GM18907 (cell line): Measurements from ENCODE around the gene SFRP5.

Source experiments
- ATAC-seq: cut with Tn5 transposase; IDR thresholded peaks from one replicate; pipeline ENCODE4 v1.9.1; 2021; ENCODE audit warnings: mild to moderate bottlenecking, moderate library complexity; ENCODE audit not compliant: unreplicated experiment

Gene SFRP5

DNA sequence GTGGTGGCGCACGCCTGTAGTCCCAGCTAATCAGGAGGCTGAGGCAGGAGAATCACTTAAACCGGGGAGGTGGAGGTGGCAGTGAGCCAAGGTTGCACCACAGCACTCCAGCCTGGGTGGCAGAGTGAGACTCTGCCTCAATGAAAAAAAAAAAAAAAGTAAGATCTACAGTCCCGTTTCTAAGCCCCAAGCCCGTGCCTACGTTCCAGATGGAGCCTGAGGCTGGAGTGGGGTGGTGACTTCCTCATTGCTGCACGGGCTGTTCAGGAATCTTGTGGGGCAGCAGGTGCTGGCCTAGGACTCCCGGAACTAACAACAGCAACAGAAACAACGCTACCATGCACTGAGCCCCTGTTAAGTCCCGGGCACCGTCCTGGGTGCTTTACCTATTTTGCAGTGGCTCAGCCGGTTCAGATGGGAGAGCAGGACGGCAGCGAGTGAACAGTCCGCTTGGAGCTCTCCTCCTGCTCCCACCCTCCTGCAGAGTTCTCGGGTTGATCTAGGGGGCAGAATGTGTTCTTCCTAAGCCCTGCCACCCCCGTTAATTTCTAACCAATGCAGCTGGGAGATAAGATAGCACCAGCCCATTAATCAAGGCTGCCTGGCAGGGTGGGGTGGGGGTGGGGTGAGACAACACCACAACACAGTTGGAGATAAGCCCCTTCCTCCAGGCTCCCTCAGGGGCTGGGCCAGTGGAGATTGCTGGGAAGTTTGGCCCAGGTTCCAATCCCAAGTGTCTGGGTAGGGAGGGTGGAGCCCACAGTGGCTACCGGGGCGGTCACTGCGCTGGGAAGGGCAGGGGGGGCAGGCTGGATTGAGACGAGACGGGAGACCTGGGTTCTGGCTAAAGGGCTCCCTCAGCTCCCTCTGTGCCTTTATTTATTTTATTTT lies 17.0 kb upstream of the SFRP5 start:
- ATAC-seq = no peak

DNA sequence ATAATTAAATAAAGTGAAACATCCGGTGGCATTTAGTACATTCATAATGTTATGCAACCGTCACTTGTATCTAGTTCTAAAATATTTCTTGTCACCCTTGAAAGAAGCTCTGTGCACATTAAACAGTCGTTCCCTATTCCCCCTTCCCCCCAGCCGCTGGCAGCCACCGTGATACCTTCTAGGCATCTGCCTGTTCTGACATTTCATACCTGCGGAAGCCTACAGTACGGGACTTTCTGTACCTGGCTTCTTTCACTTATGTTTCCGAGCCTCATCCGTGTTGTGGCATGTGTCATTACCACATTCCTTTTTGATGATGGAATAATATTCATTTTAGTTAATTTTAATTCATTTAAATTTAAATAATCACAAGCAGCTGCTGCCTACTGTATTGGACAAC lies 13.9 kb upstream of the SFRP5 start:
- no peak for ATAC-seq

DNA sequence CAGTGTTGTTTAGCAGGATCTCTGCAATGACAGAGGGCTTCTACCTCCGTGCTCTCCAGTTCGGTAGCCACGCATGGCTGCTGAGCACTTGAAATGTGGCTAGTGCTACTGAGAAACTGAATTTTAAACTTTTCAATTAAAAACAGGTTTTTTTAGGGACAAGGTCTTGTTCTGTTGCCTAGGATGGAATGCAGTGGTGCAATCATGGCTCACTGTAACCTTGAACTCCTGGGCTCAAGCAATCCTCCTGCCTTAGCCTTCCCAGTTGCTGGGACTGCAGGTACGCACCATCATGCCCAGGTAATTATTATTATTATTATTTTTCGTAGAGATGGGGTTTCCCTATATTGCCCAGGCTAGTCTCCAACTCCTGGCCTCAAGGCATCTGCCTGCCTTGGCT lies 13.4 kb upstream of the SFRP5 start:
- no peak for ATAC-seq

- no peak for ATAC-seq
These were observed 12.5 kb upstream of the SFRP5 start for GRCh38 chr10:97784200-97784810.

DNA sequence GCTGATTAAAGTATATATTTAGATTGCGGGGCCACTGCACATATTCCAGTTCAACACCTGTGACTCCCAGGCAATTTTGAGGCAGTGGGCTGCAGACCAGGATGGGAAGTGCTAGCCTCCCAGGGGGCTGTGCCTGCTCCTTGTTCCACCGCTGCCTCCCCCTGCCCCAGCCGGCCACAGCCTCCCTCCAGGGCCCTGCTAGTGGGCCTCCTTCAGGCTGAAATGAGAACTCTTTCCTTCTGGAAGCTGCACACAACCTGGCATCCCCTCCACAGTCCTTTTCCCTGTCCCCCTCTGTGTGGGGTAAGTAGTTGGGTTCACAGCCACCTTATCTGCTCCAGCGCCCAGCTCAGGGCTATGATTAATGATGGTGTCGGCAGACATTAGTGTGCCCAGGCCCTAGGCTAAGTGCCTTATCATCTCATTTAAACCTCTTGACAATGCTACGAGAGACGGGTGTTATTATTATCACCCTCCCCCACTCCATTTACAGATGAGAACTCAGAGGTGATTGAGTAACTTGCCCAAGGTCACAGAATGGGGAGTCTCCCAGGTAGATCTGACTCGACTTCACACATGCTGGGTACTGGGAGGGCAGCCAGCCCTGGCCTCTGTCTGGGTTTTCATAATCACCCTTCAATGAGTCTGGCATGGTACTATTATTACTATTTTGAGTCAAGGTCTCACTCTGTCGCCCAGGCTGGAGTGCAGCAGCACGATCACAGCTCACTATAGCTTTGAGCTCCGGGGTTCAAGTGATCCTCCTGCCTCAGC lies 10.8 kb upstream of the SFRP5 start:
- ATAC-seq = no peak

GRCh38 chr10:97781618-97782331 lies 10.0 kb upstream of the SFRP5 start:
- no peak for ATAC-seq

DNA sequence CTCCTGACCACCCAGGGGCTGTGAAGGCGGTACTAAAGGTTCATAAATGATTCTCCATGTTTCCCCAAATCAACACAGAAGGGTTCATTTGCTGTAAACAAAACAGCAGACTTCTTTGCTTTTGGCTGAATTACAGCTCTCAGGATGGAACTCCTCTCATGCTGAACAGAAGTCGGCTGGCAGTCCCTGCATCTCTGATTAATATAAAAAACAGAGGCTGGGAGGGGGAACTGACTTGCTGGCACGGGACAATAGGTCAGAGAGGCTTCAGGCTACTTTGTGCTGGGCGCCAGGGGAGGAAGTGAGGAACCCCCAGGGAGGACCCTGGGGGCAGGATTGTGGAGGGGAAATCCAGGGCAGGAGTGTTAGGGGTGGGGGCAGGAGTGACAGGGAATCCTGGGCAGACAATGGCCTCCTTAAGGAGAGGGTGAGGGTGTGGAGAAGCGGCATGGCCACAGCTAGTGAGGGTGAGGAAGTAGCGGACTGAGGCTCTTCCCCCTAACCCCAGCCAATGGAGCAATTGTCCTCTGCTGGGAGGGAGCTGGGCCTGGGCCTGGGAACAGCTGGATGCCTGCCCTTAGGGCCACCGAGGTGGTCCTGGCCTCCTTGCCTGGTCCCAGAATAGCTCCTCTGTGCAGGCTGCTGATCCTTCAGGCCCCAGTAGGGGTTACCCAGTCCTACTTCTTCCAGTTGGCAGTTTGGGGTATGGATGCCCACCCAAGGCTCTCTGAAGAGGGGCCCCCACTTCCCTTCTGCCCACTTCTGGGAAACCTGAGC lies 9.2 kb upstream of the SFRP5 start:
- ATAC-seq = no peak

GRCh38 chr10:97779975-97780374 lies 8.2 kb upstream of the SFRP5 start:
- ATAC-seq = no peak

- no peak for ATAC-seq
These were observed 7.7 kb upstream of the SFRP5 start for GRCh38 chr10:97779492-97779891.

DNA sequence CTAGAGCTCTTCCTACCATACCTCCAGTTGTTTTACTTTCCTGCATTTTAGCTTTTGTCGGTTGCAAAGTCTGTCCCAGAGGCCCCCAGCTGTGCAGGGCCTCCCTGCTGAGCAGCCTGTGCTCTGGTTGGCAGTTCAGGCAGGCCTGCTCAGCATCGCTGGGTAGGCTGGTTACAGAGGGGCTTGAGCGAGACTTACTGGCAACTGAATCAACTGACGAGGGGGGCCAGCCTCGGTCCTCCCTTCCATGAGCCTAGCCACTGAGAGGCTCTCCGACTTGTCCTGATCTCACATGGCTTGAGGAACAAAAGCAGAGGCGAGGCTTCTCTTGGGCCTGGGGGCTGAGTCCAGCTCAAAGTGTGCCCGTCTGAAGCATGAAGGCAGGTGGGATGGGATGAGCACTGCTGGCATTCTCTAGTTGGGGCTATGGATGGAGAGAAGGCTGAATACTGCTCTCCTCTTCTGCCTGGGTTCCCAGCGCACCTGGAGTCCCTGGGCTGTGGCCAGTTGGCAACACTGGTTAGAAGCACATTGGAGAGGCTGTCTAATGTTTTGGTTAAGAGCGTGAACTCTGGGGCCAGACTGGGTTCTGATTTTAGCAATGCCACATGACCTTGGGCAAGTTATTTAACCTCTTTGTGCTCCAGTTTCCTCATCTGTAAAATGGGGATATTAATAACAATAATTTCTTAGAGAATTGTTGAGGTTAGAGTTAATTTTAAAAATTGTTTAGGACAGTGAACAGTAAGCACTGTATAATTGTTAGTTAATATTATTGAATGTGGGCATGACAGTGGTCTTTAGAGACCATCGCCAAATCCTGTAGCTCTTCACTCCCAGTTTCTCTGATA lies 6.9 kb upstream of the SFRP5 start:
- no peak for ATAC-seq

GRCh38 chr10:97777143-97777542 lies 5.3 kb upstream of the SFRP5 start:
- ATAC-seq = no peak

- ATAC-seq = no peak
These were observed 3.1 kb upstream of the SFRP5 start for GRCh38 chr10:97774811-97775294.

DNA sequence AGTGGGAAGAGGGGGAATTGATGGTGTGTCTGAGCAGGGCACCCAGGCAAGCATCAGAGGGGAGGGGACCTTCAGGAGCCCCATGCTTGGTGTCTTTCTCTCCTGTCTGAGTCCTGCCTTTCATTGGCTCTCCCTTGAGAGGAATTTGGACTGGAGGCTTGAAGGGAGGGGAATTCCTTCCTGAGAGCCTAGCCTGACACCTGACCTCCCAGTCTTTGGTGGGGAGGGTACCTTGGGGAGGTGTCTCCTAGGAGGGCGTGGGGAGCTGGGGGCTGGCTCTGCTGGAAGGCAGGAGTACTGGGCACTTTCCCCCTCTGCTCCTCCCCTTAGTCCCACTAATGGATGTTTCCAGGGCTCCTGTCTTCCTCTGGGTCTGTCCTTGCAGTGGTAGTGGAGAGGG lies 1.3 kb upstream of the SFRP5 start:
- ATAC-seq = no peak

DNA sequence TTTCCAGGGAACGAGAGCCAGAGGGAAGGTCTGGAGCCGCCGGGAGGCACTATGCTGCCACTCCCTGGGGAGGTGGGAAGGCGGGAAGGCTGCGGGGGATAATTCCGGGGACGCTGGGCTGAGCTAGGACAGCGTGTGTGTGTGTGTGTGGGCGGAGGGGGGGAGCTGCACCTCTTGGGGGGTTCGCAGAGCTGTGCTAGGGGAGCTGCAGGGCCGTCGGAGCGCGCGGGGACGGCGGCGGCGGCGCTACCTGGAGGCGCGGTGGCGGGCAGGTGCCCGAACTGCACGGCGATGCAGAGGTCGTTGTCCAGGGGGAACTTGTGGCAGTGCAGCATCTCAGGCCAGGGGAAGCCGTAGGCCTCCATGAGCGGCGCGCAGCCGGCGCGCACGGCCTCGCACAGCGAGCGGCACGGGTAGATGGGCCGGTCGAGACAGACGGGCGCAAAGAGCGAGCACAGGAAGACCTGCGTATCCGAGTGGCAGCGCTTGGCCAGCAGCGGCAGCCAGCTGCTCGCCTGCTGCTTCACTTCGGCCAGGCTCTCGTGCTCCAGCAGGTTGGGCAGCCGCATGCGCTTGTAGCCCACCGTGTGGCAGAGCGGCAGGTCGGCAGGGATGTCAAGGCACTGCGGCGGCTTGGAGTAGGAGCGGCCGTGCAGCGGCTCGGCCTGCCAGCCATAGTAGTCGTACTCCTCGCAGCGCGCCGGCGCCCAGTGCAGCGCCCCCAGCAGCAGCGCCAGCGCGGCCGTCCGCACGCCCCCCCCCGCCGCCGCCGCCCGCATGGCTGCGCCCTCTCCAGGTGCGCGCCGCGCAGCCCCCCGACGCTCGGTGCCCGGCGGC lies 526 bp downstream of the SFRP5 start:
- no peak for ATAC-seq

GRCh38 chr10:97770255-97770654 lies 1.5 kb downstream of the SFRP5 start:
- no peak for ATAC-seq

- no peak for ATAC-seq
These were observed 3.2 kb downstream of the SFRP5 start for GRCh38 chr10:97768322-97769315.
